Activated T-cell treated with anti-CD3 and anti-CD28 coated beads for 4 hours (primary cell): ENCODE measurements around the gene FOXN3.

Source experiments
- DNase-seq: peaks from one replicate; pipeline ENCODE4 v3.0.0-alpha.2; 2020

The FOXN3 gene, protein sequence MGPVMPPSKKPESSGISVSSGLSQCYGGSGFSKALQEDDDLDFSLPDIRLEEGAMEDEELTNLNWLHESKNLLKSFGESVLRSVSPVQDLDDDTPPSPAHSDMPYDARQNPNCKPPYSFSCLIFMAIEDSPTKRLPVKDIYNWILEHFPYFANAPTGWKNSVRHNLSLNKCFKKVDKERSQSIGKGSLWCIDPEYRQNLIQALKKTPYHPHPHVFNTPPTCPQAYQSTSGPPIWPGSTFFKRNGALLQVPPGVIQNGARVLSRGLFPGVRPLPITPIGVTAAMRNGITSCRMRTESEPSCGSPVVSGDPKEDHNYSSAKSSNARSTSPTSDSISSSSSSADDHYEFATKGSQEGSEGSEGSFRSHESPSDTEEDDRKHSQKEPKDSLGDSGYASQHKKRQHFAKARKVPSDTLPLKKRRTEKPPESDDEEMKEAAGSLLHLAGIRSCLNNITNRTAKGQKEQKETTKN

DNA sequence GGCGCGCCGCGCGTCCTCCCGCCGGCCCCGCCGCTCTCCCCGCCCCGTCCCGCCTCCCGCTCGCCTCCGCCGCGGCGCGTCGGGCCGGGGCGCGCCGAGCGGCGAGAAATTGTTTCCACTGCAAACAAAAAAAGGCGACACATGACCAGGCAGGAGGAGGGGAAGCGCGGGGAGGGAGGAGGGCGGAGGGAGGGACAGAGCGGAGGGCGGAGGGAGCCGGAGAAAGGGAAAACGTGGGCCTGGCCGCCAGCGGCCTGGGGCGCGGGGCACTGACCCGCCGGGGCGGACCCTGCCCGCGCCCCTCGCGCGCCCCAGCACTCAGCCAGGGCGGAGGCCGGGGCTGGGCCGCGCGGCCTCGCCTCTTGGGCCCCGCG lies at the start of gene FOXN3:
TSS of gene FOXN3 (minus strand) at position 143 of the 374 bp plus-strand sequence. CDS start 4,757 bp downstream, outside the sequence.
- peak; percentile 79 for DNase-seq

DNA sequence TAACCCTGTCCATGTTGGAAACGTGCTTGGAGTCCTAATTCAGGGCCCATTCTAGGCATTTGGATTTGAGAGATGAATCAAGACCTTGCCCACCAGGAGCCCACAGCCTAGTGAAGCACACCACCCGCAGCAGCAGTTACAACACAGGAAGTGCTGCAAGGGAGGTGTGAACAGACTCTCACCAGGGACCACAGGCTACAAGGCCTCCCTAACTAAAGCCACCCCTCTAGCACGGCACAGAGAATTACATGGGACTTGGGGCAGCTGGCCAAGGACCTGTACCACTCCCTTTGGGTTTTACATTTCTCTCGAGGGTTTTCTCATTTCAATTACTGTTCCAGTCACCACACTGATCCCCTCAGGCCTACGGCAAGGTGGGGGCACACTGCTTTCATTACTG lies 49.5 kb upstream of the FOXN3 start:
- no peak for DNase-seq

DNA sequence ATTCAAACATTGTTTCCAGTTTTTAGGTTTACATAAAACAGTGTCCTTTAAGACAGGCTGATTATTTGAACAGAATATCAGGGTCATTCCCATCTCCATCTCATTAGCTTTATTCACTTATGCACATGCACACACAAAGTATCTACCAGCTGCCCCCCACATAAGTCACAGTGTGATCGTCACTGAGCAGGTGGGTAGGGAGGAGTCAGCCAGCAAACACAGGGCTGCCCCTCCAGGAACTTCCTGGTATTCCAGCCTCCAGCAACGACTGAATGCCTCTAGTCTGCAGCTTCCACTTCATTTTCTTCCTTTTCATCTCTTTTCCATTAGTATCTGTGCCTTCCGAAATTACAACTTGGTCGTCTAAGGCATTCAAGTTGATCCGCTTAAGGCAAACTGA lies 48.8 kb upstream of the FOXN3 start:
- no peak for DNase-seq

- no peak for DNase-seq
Observed at GRCh38 chr14:89461256-89461655, 44.2 kb upstream of the FOXN3 start.

- DNase-seq, result no peak
Observed at GRCh38 chr14:89458713-89459420, 41.8 kb upstream of the FOXN3 start.

- DNase-seq, result no peak
Observed at GRCh38 chr14:89457007-89457406, 40.0 kb upstream of the FOXN3 start.

DNA sequence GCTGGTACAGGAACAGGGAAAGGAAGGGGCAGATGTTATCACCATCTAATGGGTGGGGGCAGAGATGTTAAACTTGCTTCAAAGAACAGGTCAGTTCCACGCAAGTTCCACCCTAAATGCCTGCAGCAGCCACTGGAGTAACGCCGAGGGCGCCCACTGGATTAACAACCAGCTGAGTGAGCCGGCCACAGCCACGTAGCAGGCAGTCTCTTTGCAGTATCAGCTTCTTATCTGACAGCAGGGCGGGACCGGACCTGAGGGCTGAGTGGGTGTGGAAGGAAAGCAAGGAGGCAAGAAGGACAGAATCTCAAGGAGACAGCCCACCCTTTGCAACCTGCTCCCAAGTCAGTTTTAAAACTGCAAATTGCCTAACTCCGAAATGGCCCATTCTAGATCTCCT lies 38.4 kb upstream of the FOXN3 start:
- no peak for DNase-seq

DNA sequence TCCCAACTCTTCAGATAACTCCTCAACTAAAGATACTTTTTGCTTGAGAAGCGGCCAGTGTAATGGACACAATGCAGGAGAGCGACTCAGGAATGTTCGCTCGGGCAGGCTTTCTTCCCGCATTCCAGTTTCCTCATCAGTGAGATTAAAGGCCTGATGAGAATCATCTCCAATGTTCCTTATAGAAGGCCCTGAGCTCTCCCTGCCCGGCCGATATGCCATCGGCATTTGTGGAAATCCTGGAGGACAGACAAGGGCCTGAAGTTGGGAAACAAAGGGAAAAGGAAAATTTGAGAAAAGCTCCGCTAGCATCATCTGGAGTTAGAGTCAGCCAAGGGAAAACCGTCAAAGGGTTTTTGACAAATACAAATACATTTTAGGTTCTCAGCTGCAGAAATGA lies 38.0 kb upstream of the FOXN3 start:
- no peak for DNase-seq

DNA sequence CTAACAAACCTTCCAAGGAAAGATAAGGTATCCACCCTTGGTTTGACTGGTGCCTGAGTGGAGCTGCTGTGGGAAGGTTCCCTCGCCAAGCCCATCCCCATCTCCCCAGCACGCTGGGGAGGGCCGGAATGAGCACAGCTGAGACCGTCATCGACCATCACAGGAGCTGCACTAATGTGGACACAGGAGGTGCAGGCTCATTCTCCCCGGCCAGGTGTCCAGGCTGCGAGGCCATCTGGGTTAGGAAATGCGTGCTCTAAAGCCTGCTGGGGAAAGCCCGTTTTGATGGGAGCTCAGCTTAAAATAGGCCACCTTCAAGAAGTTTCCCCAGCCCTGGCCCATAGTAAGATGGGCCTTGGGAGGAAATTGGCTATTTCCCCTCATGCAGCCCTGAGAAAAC lies 35.2 kb upstream of the FOXN3 start:
- no peak for DNase-seq

- DNase-seq, result no peak
Observed at GRCh38 chr14:89451229-89451628, 34.2 kb upstream of the FOXN3 start.

- no peak for DNase-seq
Observed at GRCh38 chr14:89447182-89447944, 30.3 kb upstream of the FOXN3 start.

- DNase-seq, result peak; percentile 39
Observed at GRCh38 chr14:89445273-89445973, 28.4 kb upstream of the FOXN3 start.

GRCh38 chr14:89444516-89445125 lies 27.6 kb upstream of the FOXN3 start:
- DNase-seq, result no peak

DNA sequence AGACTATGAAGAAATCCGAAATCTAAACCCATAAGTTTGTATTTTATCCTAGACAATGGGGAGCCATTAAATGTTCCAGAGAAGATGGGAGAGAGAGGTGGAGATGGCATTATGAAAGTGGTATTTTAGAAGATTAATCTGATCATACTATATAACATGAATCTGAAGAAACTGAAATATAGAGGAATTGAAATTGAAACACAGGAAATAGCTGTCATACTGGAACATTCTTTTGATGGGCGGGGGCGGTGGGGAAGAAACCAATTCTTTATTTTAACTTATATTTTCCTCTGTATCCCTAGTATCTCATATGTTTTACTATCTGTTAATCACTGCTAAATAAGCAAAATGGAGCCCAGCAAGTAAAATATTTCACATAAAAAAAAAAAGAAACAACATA lies 27.0 kb upstream of the FOXN3 start:
- DNase-seq, result peak; percentile 43

DNA sequence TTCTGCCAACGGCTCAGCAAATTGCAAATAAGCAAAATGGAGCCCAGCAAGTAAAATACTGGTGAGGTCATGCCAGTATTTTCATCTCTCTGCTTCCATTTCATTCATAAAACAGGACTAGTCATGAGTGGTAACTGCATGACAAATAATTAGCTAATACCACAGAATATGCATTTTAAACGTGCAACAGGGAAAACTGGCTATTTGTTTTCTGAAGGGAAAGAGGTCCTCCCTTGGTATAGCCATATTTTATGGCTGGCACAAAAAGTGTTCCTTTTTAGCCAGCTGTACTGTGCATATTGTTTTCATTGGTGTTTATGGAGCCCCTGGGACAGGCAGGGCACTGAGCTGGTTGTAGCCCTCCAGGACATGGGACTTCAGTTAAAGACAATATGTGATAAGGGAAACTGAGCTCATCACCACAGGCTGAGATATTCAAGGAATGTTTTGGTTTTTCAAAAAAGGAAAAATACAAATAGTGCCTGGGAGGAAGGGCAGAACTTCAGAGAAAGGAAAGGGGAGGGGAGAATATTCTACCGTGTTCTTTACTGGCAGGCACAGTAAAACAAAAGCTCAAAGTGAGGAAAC lies 26.1 kb upstream of the FOXN3 start:
- DNase-seq, result no peak

DNA sequence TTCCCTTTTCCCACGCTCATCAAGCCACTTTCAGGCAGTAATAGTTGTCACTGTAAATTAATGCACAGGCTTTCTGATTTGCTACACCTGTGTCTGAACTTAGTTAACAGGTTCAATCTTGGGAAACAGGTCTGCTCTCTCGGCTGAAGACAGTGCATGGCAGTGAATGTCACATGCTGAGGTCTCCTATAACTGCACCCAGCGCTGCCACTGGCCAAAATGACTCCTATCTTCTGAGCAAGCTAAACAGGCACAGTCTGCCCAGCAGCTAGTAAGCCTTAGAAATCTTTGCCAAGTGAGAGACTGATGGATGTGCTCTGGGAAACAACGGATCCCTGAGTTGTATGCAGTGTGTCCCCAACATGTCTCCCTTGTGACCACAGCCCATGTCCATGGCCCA lies 25.2 kb upstream of the FOXN3 start:
- DNase-seq, result no peak

DNA sequence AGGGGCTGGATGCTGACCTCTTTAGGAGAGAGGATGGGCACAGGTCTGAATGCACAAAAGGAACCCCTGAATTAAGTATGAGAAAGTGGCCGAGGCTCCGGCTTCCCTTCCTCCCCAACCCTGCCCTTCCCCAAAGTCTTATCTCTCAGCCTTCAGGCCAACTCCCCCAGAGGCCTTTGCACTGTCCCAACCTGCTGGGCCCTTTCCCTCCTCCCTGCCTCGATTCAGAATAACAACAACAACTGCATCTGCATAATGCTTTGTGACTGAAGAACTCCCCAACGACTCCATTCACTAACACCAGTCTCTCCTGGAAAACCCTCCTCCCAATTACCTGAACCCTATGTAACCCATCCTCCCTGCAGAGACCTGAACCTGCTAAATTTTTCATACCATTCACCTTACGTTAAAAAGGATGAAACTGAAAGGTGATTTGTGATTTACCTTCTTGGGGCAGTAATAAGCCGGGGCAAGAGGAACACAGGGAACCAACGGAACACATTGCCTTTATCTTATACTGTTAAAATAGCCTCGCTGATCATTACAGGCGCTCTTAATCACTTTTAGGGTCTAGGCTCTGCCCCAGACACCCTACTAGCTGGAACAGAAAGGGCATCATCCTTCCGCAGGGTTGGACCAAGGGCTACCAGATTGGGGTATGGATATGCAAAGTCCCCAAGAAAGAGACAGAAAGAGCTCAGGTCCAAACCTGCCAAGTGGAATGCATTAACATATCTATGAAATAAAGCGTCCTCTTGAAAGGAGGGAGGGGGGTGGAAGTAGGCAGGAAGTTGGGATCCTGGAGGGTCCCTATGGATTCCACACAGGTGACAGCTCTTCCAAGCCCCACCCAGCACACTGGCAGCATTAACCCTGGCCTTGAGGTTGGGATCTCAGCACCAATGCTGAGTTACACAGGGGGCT lies 24.2 kb upstream of the FOXN3 start:
- no peak for DNase-seq

DNA sequence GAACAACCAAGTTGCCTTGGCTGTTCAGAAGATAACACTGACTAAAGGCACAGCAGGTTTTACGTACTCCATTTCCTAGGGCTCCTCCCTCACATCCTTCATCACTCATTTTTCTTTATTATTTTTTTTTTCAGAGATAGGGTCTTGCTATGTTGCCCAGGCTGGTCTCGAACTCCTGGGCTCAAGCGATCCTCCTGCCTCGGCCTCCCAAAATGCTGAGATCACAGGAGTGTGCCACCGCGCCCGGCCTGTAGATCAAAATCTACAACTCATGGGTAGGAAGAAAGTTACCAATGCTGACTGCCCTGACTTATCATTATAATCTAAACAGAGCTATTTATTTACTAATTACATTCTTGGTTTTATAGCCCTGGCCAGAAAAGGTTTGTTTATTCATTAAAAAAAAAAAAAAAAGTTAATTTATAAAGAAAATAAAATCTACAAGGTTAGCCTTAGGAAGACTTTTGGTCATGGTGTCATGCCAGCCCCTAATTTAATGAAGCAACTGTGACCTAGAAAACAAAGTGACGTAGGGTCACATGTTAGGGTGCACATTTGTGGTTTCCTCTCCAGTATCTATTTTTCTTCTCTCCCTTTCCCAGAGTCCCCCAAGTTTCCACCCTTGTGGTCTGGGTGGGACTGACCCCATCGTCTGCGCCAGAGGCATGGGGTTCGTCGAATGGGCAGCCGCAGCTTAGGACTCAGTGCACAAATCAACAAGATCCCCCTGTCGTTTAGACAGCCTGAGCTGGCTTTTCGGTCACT lies 19.0 kb upstream of the FOXN3 start:
- DNase-seq, result no peak

DNA sequence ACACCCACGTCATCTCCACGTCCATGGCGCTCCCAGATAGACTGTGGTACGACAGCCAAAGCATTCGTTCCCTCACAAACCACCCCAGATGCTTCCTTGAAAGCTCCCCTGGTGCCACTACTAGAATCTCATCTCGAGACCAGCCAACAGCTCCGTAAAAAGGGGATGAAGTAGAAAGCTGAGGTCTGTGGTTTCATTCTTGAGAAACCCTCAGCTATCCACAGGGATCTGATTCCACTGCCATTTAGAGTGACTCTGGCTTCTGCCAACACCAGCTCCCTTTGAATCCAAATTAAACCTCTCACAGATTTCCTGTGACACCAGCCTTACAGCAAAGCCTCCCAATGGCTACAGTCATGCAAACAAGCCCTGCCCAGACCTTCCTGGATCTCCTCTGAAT lies 18.5 kb upstream of the FOXN3 start:
- DNase-seq, result no peak

- DNase-seq, result no peak
Observed at GRCh38 chr14:89432226-89432625, 15.2 kb upstream of the FOXN3 start.
